Right atrium auricular region (tissue), 2 donors: ENCODE data around the gene POLR2J. TPM values are rescaled to one million over a fixed set of nuclear protein-coding genes. Genes with fewer than 3 reads are reported as not detected.

ENCODE experiments used
- DNase-seq: peaks from one replicate; pipeline ENCODE4 v3.0.0-alpha.2; 2019; ENCODE audit warnings: low spot score
- H3K27ac ChIP-seq, 2 donors: fragments of 200-600 bp; sonication (generic); 1 replicate in 1 of 2; 2 replicates in 1 of 2; pipeline ENCODE4 v1.5.1; 2016 to 2019
- H3K27me3 ChIP-seq, 2 donors: fragments of 200-600 bp; sonication (generic); one replicate each; pipeline versions ENCODE4 v1.5.1 to v1.6.0; 2017 to 2019
- H3K36me3 ChIP-seq: fragments of 200-600 bp; sonication (generic); one replicate; pipeline ENCODE4 v1.5.1; 2016
- H3K4me1 ChIP-seq, 2 donors: fragments of 200-600 bp; sonication (generic); one replicate each; pipeline versions ENCODE4 v1.5.1 to v1.6.0; 2017 to 2019
- H3K4me3 ChIP-seq, 2 donors: fragments of 200-600 bp; sonication (generic); 1 replicate in 1 of 2; 2 replicates in 1 of 2; pipeline ENCODE4 v1.5.1; 2017 to 2019; ENCODE audit warnings: mild to moderate bottlenecking in 1 of 2, moderate library complexity in 1 of 2
- H3K9me3 ChIP-seq, 2 donors: fragments of 200-600 bp; sonication (generic); one replicate each; pipeline ENCODE4 v1.5.1; 2019
- CTCF ChIP-seq, 2 donors: fragments of 200-600 bp; sonication (generic); IDR thresholded peaks; one replicate each; pipeline ENCODE4 v1.5.1; 2019; ENCODE audit warnings: antibody characterized with exemption in 2 of 2
- total RNA-seq, 2 donors: library from RNA; depleted of rRNA; stranded (reverse); fragments of >200 nt; gene quantifications; one replicate each; pipeline ENCODE4 v1.1.0, GENCODE V29; 2016

Gene POLR2J
- total RNA-seq, 2 donors from 2014 or later, result 19.2 to 34.8 TPM

GRCh38 chr7:102445674-102446071, 33.0 kb downstream of the POLR2J start:
- TF ChIP-seq CTCF (IDR thresholded peaks at IDR 0.05), result no peak
- no peak overlapping the region for H3K4me3 ChIP-seq
- H3K4me1 ChIP-seq, result peaks cover 0 to under 1% of the 10 kb centered on the region in 2 donors
- H3K27me3 ChIP-seq, result no peaks in the 10 kb centered on the region
- H3K36me3 ChIP-seq, result no peaks in the 10 kb centered on the region
- H3K27ac ChIP-seq, result no peak overlapping the region
- H3K9me3 ChIP-seq, result no peaks in the 10 kb centered on the region
- DNase-seq, result no peak

GRCh38 chr7:102444961-102445673, 33.6 kb downstream of the POLR2J start:
- H3K4me1 ChIP-seq, result peaks cover 0 to 6% of the 10 kb centered on the region in 2 donors
- no peak overlapping the region for H3K27ac ChIP-seq
- DNase-seq, result no peak
- no peaks in the 10 kb centered on the region for H3K36me3 ChIP-seq
- no peak overlapping the region for H3K4me3 ChIP-seq
- no peaks in the 10 kb centered on the region for H3K27me3 ChIP-seq
- TF ChIP-seq CTCF (IDR thresholded peaks at IDR 0.05), result no peak
- H3K9me3 ChIP-seq, result no peaks in the 10 kb centered on the region

GRCh38 chr7:102439963-102440795, 38.5 kb downstream of the POLR2J start:
- Histone ChIP-seq H3K4me1 (peaks cover 0 to 11% of the 10 kb centered on the region in 2 donors), H3K4me3 (no peak overlapping the region), H3K36me3 (no peaks in the 10 kb centered on the region), H3K9me3 (no peaks in the 10 kb centered on the region), H3K27me3 (no peaks in the 10 kb centered on the region), H3K27ac (peak overlapping the region; percentile 21 to 58)
- peak; percentile 77 for DNase-seq
- TF ChIP-seq CTCF (IDR thresholded peaks at IDR 0.05), result no peak

GRCh38 chr7:102436118-102436517, 42.6 kb downstream of the POLR2J start:
- no peak for DNase-seq
- H3K4me3 ChIP-seq, result no peak overlapping the region
- H3K4me1 ChIP-seq, result peaks cover 0 to 29% of the 10 kb centered on the region in 2 donors
- no peak overlapping the region for H3K27ac ChIP-seq
- no peaks in the 10 kb centered on the region for H3K27me3 ChIP-seq
- no peaks in the 10 kb centered on the region for H3K36me3 ChIP-seq
- TF ChIP-seq CTCF (IDR thresholded peaks at IDR 0.05), result no peak
- H3K9me3 ChIP-seq, result no peaks in the 10 kb centered on the region

GRCh38 chr7:102434039-102434486, 44.7 kb downstream of the POLR2J start:
- no peak for TF ChIP-seq CTCF (IDR thresholded peaks at IDR 0.05)
- peak overlapping the region; percentile 52 to 66 for H3K27ac ChIP-seq
- H3K27me3 ChIP-seq, result no peaks in the 10 kb centered on the region
- no peak for DNase-seq
- peak overlapping the region; percentile 66 to 85 for H3K4me3 ChIP-seq
- no peaks in the 10 kb centered on the region for H3K9me3 ChIP-seq
- peaks cover 0 to 18% of the 10 kb centered on the region in 2 donors for H3K4me1 ChIP-seq
- no peaks in the 10 kb centered on the region for H3K36me3 ChIP-seq
